B cell (primary cell): ENCODE data around the gene HES5.

Experiments used
- CTCF ChIP-seq: fragments of 200-600 bp; IDR thresholded peaks from one replicate; pipeline ENCODE4 v1.8.0; 2022; ENCODE audit warnings: antibody characterized with exemption, mild to moderate bottlenecking
- EZH2 ChIP-seq: IDR thresholded peaks from 2 replicates; pipeline ENCODE4 v1.6.1; 2012; ENCODE audit warnings: borderline replicate concordance, low read depth, mild to moderate bottlenecking, moderate library complexity, low read length; ENCODE audit not compliant: insufficient read depth, poor library complexity, severe bottlenecking

- TF ChIP-seq EZH2: no peak
- no peak for TF ChIP-seq CTCF
Measured at GRCh38 chr1:2564006-2564814, 34.1 kb upstream of the HES5 start.
